ENCODE measurements around the gene SACS. TPM values are rescaled to one million over a fixed set of nuclear protein-coding genes. Genes with fewer than 3 reads are reported as not detected.

The SACS gene
- total and polyA plus RNA-seq, 2 donors (not counting 3 experiments of a cell fraction or from before 2014, with no cell fraction given) = 14.8 to 72.7 TPM

DNA sequence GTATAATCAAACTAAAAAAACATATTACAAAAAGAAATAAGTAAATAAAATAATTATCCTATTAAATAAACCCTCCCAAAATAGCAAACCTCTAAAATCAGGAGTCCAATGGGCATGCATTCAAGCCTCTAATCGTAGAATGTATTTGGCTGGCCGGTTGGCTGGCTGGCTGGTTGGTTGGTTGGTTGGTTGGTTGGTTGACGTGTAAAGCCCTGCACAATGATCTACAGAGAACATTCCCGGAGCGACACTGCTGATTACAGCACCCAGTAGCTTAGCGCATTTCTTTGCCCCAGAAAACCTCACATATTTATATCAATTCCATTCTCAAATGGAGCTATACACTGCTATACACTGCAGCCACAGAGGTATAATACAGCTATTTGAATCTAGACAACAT, 65.6 kb downstream of the SACS start:
- Histone ChIP-seq H3K4me3 (replicated peaks in 1 of 3; ENCODE audit: insufficient read depth in 1 of 3, low read depth in 1 of 3, low read length in 3 of 3) (no peak overlapping the region), H3K27me3 (ENCODE audit: control insufficient read depth in 2 of 2, insufficient read depth in 2 of 2, low read length in 2 of 2) (no peaks in the 10 kb centered on the region), H3K4me2 (ENCODE audit: insufficient read depth, low read length) (no peak overlapping the region), H3K9me3 (replicated peaks; ENCODE audit: control insufficient read depth, insufficient read depth, low read length) (no peaks in the 10 kb centered on the region), H3K36me3 (ENCODE audit: control insufficient read depth in 2 of 2, extremely low read depth in 1 of 2, insufficient read depth in 2 of 2, low read length in 2 of 2) (peaks cover 15 to 28% of the 10 kb centered on the region in 2 experiments), H4K20me1 (replicated peaks; ENCODE audit: control insufficient read depth, extremely low read depth, insufficient read depth, low read length) (peaks cover 2% of the 10 kb centered on the region), H3K9me1 (replicated peaks; ENCODE audit: control insufficient read depth, extremely low read depth, insufficient read depth, low read length) (no peaks in the 10 kb centered on the region), H2AFZ (ENCODE audit: low read depth, low read length) (no peak overlapping the region), H3K27ac (ENCODE audit: insufficient read depth, low read depth, low read length) (no peak overlapping the region), H3K9ac (replicated peaks; ENCODE audit: extremely low read depth, insufficient read depth, low read length) (no peak overlapping the region), H3K4me1 (ENCODE audit: control insufficient read depth, extremely low read depth, insufficient read depth, low read length) (peaks cover 13% of the 10 kb centered on the region), H3K79me2 (ENCODE audit: control insufficient read depth, insufficient read depth, low read length) (peaks cover 64% of the 10 kb centered on the region)
- intact Hi-C loops (cut with micrococcal nuclease) (no loop called here), dilution Hi-C loops (cut with MboI; ENCODE audit: extremely low pct_ligation_motif_present, low sequenced_read_pairs) (no loop called here)
- POLR2A ChIA-PET = interaction anchor here (0.6 kb wide), 1 partner anchor 65 kb away, joined by 3 read pairs; the partner anchor contains the start of gene SACS
- CTCF ChIA-PET = no interaction called here
- DNase-seq (ENCODE audit: low read depth, low spot score) = no peak
- FAIRE-seq = no peak
- BruUV-seq (replicated peaks) = no TSS peak
- TF ChIP-seq EZH2 (IDR thresholded peaks at IDR 0.05; ENCODE audit: borderline replicate concordance, low read depth, low read length, severe bottlenecking) (no peak), FOS (IDR thresholded peaks at IDR 0.05; ENCODE audit: borderline replicate concordance, insufficient read depth, low read length) (no peak), POLR2AphosphoS5 (IDR thresholded peaks at IDR 0.05; ENCODE audit: insufficient read depth, low read depth, low read length) (no peak), GATA2 (IDR thresholded peaks at IDR 0.05; ENCODE audit: insufficient read depth, insufficient read length, low read depth, low read length) (no peak), MYC (IDR thresholded peaks at IDR 0.05; ENCODE audit: low read depth, low read length) (no peak), POLR2A (IDR thresholded peaks at IDR 0.05; ENCODE audit: low read depth, low read length) (no peak), JUN (IDR thresholded peaks at IDR 0.05; ENCODE audit: borderline replicate concordance, insufficient read depth, insufficient read length, low read depth) (no peak)
- TF ChIP-seq, protein P1, sequence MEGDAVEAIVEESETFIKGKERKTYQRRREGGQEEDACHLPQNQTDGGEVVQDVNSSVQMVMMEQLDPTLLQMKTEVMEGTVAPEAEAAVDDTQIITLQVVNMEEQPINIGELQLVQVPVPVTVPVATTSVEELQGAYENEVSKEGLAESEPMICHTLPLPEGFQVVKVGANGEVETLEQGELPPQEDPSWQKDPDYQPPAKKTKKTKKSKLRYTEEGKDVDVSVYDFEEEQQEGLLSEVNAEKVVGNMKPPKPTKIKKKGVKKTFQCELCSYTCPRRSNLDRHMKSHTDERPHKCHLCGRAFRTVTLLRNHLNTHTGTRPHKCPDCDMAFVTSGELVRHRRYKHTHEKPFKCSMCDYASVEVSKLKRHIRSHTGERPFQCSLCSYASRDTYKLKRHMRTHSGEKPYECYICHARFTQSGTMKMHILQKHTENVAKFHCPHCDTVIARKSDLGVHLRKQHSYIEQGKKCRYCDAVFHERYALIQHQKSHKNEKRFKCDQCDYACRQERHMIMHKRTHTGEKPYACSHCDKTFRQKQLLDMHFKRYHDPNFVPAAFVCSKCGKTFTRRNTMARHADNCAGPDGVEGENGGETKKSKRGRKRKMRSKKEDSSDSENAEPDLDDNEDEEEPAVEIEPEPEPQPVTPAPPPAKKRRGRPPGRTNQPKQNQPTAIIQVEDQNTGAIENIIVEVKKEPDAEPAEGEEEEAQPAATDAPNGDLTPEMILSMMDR (IDR thresholded peaks at IDR 0.05; ENCODE audit: extremely low read depth in 1 of 2, insufficient read depth in 1 of 2, low read depth in 1 of 2, low read length in 2 of 2) = no peak
- TF ChIP-seq, protein P2, sequence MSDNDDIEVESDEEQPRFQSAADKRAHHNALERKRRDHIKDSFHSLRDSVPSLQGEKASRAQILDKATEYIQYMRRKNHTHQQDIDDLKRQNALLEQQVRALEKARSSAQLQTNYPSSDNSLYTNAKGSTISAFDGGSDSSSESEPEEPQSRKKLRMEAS (IDR thresholded peaks at IDR 0.05; ENCODE audit: insufficient read depth, insufficient read length) = no peak
